ENCODE results near the gene EDA2R. TPM values are rescaled to one million over a fixed set of nuclear protein-coding genes. Genes with fewer than 3 reads are reported as not detected.

EDA2R gene, protein sequence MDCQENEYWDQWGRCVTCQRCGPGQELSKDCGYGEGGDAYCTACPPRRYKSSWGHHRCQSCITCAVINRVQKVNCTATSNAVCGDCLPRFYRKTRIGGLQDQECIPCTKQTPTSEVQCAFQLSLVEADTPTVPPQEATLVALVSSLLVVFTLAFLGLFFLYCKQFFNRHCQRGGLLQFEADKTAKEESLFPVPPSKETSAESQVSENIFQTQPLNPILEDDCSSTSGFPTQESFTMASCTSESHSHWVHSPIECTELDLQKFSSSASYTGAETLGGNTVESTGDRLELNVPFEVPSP
- under 1 TPM; 0.63 to 0.75 (median 0.71) TPM for polyA plus RNA-seq (ENCODE audit: insufficient read length in 3 of 3)
- long read RNA-seq, donor 1 = 0 reads
- long read RNA-seq, donor 2 = 0 reads
- long read RNA-seq, donor 3 = 0 reads
- long read RNA-seq, donor 4 = 0 reads
- long read RNA-seq, donor 5 = 0 reads
- long read RNA-seq, donor 6 = 0 reads
- long read RNA-seq, donor 7 = 0 reads
- long read RNA-seq, donor 8 = 0 reads
- long read RNA-seq, donor 9 = 0 reads
- long read RNA-seq, donor 10 = 0 reads
- long read RNA-seq, donor 11 = 0 reads
- long read RNA-seq, donor 12 = 0 reads
- long read RNA-seq, donor 13 = 0 reads
- long read RNA-seq, donor 14 = 0 reads
- long read RNA-seq, donor 15 = 0 reads
- long read RNA-seq, donor 16 = 0 reads

- peak; percentile 37 for DNase-seq
These were observed at the start of gene EDA2R for GRCh38 chrX:66638591-66639500. Gene EDA2R, minus strand, starts transcription at chrX:66639078. Its CDS starts 23,058 bp downstream, at chrX:66616020.

DNA sequence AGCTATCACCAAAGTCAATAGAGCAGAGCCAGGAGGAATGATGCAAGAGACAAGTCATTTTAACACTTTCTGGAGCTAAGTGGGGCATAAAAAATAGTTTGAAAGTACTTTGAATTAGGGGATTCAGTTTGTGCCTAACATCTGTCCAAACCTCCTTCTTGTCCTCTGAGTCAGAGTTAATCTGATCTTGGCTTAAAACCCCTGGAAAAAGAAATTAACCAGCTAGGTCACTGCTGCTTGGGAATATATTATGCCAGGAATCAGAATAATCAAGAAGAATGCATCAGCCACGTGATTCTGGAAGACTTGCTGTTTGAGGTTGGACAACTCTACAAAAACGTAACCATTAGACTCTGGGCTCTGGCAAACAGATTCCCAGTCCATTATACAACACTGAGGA is 45.3 kb upstream of the EDA2R start:
- no peak for DNase-seq

- DNase-seq = no peak
These were observed 41.6 kb upstream of the EDA2R start for GRCh38 chrX:66680451-66680850.

DNA sequence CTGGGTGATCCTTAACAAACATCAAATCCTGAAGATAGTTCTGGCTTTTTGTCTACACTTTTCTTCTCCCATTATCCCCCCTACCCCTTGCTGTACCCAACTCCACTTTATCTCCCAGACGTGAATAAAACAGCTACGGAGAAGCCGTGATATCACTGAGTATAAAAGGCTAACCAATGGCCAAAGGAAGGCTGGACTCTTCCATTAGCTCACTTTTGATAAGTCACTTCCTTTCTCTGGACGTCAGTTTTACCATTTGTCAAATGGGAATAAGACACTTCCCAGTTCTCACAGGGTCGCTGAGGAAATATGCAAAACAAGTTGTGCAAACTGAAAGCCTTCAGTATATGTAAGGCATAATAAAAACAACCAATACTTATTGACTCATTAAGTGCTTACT is 38.6 kb upstream of the EDA2R start:
- DNase-seq = no peak

- DNase-seq = no peak
These were observed 38.1 kb upstream of the EDA2R start for GRCh38 chrX:66676990-66677389.

DNA sequence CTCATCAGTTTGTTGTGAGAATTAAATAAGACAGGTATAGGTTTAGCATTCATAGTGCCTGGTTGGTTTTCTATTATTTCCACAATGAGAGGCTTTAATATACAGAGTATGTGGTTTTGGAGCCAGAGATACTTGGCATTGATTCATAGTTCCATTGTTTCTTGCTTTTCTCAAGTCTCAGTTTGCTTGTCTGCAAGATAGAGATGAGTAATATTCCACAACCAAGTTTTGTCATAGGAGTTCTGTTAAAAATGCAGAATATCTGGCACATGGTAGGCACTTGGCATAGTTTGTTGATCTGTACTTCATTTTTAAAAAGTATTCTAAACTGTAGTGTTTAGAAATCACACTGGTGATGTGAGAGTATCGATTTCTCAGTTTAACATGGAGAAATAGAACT is 37.5 kb upstream of the EDA2R start:
- DNase-seq = no peak

GRCh38 chrX:66675541-66675940 is 36.7 kb upstream of the EDA2R start:
- no peak for DNase-seq

DNA sequence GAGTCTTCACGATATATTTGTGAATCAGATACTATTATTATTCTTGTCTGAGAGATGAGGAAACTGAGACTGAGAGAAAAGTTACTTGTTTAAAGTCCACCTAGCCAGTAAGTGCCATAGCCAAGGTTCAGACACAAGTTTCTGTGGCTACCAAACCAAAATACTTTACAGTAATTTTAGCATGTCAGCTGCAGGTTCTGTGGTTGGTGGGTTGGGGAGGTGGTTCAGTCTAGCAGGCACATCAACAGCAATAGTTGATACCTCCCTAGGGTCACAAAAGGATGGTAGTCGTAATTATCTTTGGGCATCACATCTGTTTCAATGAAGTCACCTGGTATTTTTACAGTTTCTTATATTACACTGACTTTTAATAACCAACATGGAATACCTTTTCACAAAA is 35.6 kb upstream of the EDA2R start:
- no peak for DNase-seq

DNA sequence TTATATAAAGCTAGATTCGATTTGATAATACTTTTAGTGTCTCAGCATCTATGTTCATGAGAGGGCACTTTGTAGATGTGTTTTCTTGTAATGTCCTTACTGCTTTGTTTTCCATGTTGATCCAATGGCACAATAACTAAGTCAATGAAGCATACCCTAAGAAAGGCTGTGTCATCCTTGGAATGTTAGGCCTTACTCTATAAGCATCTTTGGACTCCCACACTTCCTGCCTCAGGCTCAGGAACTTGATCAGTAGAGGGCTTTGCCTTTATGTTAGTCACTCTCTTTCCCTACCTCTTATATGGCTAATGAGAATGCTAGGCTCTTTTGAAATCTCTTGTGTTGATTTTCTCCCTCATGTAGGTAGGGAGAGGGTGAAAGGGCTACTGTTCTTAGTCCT is 33.2 kb upstream of the EDA2R start:
- no peak for DNase-seq

GRCh38 chrX:66654411-66654810 is 15.5 kb upstream of the EDA2R start:
- no peak for DNase-seq

- DNase-seq = no peak
These were observed 3.5 kb downstream of the EDA2R start for GRCh38 chrX:66635360-66635759.

DNA sequence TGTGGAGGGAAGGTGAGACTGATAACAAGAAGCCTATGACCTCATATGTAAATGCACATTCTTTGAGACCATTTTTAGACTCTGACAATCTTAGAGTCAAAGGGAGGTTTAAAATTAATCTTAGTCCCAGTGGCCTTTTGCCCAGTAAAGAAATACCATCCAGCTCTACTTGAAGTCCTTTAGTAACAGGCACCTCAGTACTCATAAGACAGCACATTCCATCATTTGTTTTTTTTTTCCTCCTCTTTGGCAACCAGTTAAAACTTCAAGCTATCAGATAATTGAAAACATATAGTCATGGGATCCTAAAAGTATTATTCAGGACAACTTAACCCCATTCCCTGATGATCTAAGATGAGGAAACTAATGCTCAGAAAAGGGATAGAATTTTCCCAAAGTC is 4.6 kb downstream of the EDA2R start:
- DNase-seq = no peak

- DNase-seq = no peak
These were observed 5.3 kb downstream of the EDA2R start for GRCh38 chrX:66633541-66633940.

GRCh38 chrX:66632981-66633380 is 5.9 kb downstream of the EDA2R start:
- DNase-seq = no peak

- no peak for DNase-seq
These were observed 6.4 kb downstream of the EDA2R start for GRCh38 chrX:66632473-66632872.

GRCh38 chrX:66625525-66625924 is 13.4 kb downstream of the EDA2R start:
- no peak for DNase-seq

- no peak for DNase-seq
These were observed 16.7 kb downstream of the EDA2R start for GRCh38 chrX:66622209-66622608.

GRCh38 chrX:66616944-66617343 is 21.9 kb downstream of the EDA2R start:
- no peak for DNase-seq

- no peak for DNase-seq
These were observed 36.4 kb downstream of the EDA2R start for GRCh38 chrX:66602381-66602938.

- no peak for DNase-seq
These were observed 37.4 kb downstream of the EDA2R start for GRCh38 chrX:66601522-66601921.

DNA sequence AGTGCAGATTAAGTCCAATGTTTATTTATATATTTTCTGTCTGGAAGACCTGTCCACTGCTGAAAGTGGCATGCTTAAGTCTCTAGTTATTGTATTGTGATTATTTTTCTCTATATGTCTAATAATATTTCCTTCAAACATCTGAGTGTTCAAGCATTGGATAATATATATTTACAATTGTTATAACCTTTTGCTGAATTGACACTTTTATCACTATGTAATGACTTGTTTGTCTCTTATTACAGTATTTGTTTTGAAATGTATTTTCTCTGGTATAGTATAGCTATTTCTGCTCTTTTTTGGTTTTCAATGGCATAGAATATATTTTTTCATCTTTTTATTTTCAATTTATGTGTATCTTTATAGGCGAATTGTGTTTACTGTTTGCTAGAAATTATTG is 59.7 kb downstream of the EDA2R start:
- DNase-seq = no peak

GRCh38 chrX:66553973-66554372 is 84.9 kb downstream of the EDA2R start:
- DNase-seq = no peak
